Prostate gland (tissue), 2 donors: ENCODE data around the gene CHST11.

Experiments
- CTCF ChIP-seq, 4 experiments: fragments of 200-600 bp in 2 of 4; fragments of 450-650 bp in 2 of 4; sonication (generic) in 2 of 4; IDR thresholded peaks; 1 replicate in 3 of 4; 2 replicates in 1 of 4; pipeline ENCODE4 v1.5.1; 2016 to 2019; ENCODE audit warnings: antibody characterized with exemption in 4 of 4, mild to moderate bottlenecking in 2 of 4, moderate library complexity in 2 of 4
- POLR2A ChIP-seq: fragments of 450-650 bp; IDR thresholded peaks from one replicate; pipeline ENCODE4 v1.6.1; 2016; ENCODE audit warnings: antibody characterized with exemption, mild to moderate bottlenecking

GRCh38 chr12:104472748-104473147, 16.0 kb downstream of the CHST11 start:
- TF ChIP-seq CTCF (IDR thresholded peaks at IDR 0.05) (no peak), POLR2A (no peak)
